Umbilical cord (tissue), 2 donors: Measurements from ENCODE around the gene SAFB2. TPM values are rescaled to one million over a fixed set of nuclear protein-coding genes. Genes with fewer than 3 reads are reported as not detected.
"Not testable (repeated sequence)": the region's sequence is repeated elsewhere in the genome, so short reads cannot be mapped to it uniquely, and the experiment has no call there.

ENCODE experiments used
- DNase-seq: peaks from one replicate; pipeline ENCODE4 v3.0.0-alpha.2; 2015; ENCODE audit warnings: low spot score
- total RNA-seq: library from RNA; depleted of rRNA; stranded (reverse); fragments of >200 nt; gene quantifications from one replicate; pipeline ENCODE4 v1.2.3, GENCODE V29; 2014; ENCODE audit warnings: low replicate concordance; ENCODE audit not compliant: insufficient read depth

The SAFB2 gene
- total RNA-seq, 1 donor from 2014 or later = 34.7 TPM

- DNase-seq = no peak
Observed at GRCh38 chr19:5632657-5633056, 10.1 kb upstream of the SAFB2 start.

GRCh38 chr19:5632241-5632612 is 9.7 kb upstream of the SAFB2 start:
- no peak for DNase-seq

- no peak for DNase-seq
Observed at GRCh38 chr19:5631567-5632240, 9.1 kb upstream of the SAFB2 start.

DNA sequence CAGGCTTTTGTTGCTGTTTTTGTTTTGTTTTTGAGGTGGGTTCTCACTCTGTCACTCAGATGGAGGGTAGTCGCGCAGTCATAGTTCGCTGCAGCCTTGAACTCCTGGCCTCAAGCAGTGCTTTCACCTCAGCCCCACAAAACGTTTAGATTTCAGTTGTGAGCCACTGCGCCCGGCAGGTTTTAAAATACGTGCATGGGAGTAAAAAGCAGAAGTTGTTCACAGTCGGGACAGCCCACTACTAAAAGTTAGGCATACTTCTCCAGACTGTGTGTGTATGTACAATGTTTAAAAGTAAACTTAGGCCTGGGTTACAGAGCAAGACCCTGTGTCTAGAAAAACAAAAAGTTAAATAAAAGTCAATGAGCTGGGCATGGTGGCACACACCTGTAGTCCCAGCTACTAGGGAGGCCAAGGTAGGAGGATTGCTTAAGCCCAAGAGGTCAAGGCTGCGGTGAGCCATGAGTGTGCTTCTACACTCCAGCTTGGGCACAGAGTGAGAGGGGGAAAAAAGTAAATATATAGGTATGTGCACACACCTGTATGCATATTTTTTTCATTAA is 6.4 kb upstream of the SAFB2 start:
- DNase-seq = no peak

DNA sequence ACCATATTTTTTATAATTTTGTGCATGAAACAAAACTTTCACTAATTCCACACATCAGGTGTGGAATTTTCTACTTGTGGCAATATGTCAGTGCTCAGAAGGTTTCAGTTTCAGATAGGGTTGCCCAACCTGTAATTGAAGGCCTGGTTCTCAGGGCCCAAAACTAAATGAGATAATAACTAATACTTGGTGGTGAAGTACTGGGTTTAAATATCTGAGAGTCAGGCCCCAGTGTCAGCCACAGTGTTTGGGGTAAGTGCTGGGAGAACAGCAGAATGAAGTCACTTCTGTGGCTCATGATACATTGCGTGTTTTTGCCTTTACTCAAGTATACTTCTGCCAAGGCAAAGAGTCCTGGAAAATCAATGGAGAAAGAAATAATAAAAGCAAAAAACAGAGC is 5.9 kb upstream of the SAFB2 start:
- no peak for DNase-seq

- DNase-seq = peak; percentile 43
Observed at GRCh38 chr19:5627395-5627904, 4.9 kb upstream of the SAFB2 start.

- DNase-seq = no peak
Observed at GRCh38 chr19:5625641-5626040, 3.1 kb upstream of the SAFB2 start.

DNA sequence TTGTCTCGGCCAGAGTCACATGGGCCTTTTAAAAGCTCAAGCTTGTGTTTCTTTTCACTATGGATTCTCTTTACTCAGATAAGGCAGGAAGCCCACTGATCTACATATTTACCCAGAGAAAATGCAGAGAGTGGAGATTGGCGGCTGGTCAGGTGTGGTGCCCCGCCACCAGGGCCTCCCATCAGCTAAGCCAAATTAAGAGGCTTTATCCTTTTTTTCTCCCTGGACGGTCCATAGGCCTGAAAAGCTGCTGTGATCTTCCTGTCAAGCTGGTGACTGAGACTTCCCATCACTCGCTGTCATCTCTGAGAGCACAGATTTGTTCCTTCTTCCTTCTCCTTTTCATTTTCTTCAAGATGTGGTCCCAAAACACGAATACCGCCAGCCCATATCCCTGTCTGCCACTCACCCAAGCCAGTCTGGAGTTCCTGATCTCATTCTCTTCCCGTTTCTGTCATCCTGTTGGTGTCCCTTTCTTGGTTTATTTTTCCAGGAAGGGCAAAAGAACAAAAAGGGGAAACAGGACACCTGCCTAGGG is 2.2 kb upstream of the SAFB2 start:
- DNase-seq = no peak

DNA sequence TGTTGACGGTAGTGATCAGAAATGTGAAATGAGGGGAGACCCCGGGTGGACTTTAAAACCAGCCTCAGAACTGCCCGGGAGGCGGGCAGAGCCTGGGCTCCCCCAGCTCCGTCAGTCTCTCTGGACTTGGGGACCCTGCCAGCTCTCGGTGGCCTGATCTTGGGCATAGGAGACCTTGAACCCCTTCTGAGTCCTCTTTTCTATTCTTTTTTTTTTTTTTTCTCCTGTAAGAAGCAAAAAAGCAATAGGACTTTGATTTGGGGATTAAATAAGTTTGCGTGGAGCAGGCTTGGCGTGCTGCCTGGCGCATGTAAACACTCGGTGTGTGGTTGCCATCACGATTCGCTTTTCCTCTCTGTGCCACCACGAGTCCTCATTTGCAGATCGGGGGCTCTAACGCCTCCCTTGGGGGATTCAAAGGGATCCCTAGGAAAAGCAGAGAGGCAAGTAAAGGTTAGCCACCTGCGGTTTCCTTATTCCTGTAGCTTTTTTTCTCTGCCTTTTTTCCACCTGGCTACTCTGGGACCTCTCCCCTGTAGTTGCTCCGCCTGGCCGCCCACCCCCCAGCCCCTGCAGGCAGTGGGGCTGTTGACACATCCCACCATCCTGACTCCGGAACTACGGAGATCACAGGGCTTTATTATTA is 1.6 kb upstream of the SAFB2 start:
- DNase-seq = peak; percentile 29

DNA sequence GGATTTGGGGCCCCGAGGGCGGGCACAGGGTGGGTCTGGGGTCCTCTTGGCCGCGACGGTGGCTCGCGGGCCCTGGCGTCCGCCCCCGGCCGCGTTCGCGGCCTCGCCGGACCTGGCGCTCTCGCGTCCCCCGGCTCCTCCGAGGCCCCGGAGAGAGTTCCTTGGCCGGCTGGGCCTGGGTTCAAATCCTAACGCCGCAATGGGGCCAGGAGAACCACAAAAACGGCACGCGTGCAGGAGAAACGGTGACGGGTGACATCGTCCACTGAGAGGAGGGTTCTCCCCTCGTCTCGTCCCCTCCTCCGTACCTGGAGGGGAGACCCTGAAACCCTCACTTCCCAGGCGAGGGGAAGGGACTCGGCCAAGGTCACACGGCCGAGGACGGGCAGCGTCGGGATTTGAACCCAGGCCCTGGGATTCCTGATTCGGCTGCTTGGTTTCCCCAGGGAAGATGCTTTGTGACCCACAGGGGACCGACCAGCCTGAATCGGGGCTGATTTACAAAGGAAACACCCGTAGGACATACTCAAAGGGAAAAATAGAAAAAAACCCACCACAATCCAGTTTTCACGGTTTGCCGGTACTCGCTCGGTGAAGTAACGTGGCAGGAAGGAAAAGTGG is 931 bp upstream of the SAFB2 start:
- DNase-seq = peak; percentile 19

- peak; percentile 24 for DNase-seq
Observed at GRCh38 chr19:5621945-5622464, 571 bp downstream of the SAFB2 start.

DNA sequence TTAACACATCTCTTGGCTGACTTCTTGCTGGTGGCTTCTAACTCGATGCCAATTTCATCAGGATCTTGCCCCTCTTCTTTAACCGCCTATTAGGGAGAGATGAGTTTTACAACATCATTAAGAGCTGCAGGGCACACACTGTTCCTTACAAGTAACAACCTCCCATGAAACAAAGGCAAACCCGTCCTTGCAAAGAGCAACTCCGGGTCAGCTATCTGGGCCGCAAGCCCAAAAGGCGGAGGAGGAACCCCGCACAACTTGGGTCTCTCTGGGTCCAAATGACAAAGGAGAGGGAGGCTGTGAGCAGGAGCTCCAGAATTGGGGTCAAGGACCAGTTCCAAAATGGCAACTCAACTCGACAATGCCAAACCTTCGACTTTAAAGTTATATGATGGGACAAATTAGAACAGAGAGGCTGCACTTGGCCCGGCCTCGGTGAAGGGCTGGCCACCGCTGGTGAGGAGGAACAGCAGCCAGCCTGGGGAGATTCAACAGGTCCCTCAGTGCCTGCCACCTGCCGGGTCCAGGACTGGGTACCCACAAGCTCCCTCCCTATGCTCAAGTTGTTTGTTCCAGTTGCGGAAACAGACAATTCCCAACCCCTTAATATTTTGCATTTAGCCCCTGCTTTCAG is 1.1 kb downstream of the SAFB2 start:
- no peak for DNase-seq

GRCh38 chr19:5619946-5620345 is 2.6 kb downstream of the SAFB2 start:
- DNase-seq = no peak

GRCh38 chr19:5618591-5618990 is 4.0 kb downstream of the SAFB2 start:
- DNase-seq = no peak

GRCh38 chr19:5617080-5617479 is 5.5 kb downstream of the SAFB2 start:
- no peak for DNase-seq

GRCh38 chr19:5615756-5616327 is 6.7 kb downstream of the SAFB2 start:
- DNase-seq = no peak

DNA sequence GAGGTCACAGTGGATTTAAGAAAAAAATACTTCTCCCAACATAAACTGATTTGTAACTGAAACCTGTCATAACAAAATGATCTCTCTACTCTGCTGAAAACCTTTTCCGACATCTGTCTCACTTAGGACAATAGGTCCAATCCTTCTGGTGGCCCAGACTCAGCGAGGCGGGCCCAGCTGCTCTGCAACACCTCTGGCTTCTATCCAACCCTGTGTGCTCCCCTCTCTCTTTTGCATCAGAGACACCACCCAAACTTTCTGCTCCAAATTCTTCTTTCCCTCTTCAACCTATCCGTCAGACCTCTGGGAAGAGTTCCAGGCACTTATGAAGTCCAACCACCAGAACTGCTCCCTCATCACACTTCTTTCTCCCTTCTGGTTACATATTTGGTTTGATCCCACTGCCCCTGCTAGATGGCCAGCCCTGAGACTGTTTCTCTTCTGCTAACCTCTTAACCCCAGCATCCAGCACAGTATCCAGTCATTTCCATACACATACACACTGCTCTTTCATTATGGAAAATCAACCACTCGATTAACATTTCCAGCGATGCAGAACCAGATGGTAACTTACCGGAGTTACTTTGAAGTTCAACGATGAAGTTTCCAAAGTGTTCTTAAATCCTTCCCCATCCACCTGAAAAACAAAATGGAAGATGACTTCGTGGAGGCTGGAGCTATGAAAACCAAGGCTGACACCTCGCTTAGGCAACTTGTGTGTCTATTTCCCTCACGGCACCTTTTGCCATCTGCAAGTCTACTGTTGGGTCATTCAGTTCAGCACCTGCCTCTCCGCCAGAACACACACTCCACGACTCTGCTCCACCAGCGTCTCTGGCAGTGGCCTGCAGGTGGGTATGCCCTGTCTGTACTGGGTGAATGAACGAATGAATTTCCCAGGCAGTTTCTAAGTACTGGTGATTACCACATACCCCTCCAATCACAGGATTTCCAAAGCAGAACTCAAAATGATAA is 9.4 kb downstream of the SAFB2 start:
- DNase-seq = no peak

- no peak for DNase-seq
Observed at GRCh38 chr19:5609881-5610448, 12.6 kb downstream of the SAFB2 start.

DNA sequence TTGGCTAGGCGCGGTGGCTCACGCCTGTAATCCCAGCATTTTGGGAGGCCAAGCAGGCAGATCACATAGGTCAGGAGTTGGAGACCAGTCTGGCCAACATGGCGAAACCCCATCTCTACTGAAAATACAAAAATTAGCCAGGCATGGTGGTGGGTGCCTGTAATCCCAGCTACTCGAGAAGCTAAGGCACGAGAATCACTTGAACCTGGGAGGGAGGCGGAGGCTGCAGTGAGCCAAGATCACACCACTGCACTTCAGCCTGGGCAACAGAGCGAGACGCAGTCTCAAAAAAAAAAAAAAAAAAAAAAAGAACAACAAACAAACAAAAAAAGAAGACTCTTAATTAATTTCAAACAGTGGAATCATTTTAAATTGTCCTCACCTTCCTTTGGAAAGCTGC is 13.8 kb downstream of the SAFB2 start:
- not testable (repeated sequence) for DNase-seq

- DNase-seq = no peak
Observed at GRCh38 chr19:5608291-5608690, 14.3 kb downstream of the SAFB2 start.
